ENCODE data around the gene RAB11FIP4.

Gene RAB11FIP4

GRCh38 chr17:31492880-31493655 is 101.6 kb downstream of the RAB11FIP4 start:
- DNase-seq (ENCODE audit: low read depth): no peak
- TF ChIP-seq CTCF (IDR thresholded peaks at IDR 0.05; ENCODE audit: control insufficient read depth, insufficient read depth, low read depth, low read length, missing control alignments): no peak
- H3K4me3 ChIP-seq (ENCODE audit: control insufficient read depth, low read depth, low read length): no peak overlapping the region

- DNase-seq (ENCODE audit: low read depth): no peak
- TF ChIP-seq CTCF (IDR thresholded peaks at IDR 0.05; ENCODE audit: control insufficient read depth, insufficient read depth, low read depth, low read length, missing control alignments): no peak
- no peak overlapping the region for H3K4me3 ChIP-seq (ENCODE audit: control insufficient read depth, low read depth, low read length)
Observed at GRCh38 chr17:31493656-31494155, 102.2 kb downstream of the RAB11FIP4 start.

GRCh38 chr17:31494259-31495021 is 103.0 kb downstream of the RAB11FIP4 start:
- no peak for TF ChIP-seq CTCF (IDR thresholded peaks at IDR 0.05; ENCODE audit: control insufficient read depth, insufficient read depth, low read depth, low read length, missing control alignments)
- no peak overlapping the region for H3K4me3 ChIP-seq (ENCODE audit: control insufficient read depth, low read depth, low read length)
- DNase-seq (ENCODE audit: low read depth): no peak

GRCh38 chr17:31495022-31495885 is 103.8 kb downstream of the RAB11FIP4 start:
- no peak for DNase-seq (ENCODE audit: low read depth)
- TF ChIP-seq CTCF (IDR thresholded peaks at IDR 0.05; ENCODE audit: control insufficient read depth, insufficient read depth, low read depth, low read length, missing control alignments): no peak
- no peak overlapping the region for H3K4me3 ChIP-seq (ENCODE audit: control insufficient read depth, low read depth, low read length)

GRCh38 chr17:31496097-31496496 is 104.6 kb downstream of the RAB11FIP4 start:
- no peak for TF ChIP-seq CTCF (IDR thresholded peaks at IDR 0.05; ENCODE audit: control insufficient read depth, insufficient read depth, low read depth, low read length, missing control alignments)
- DNase-seq (ENCODE audit: low read depth): no peak
- H3K4me3 ChIP-seq (ENCODE audit: control insufficient read depth, low read depth, low read length): no peak overlapping the region

GRCh38 chr17:31496601-31497000 is 105.1 kb downstream of the RAB11FIP4 start:
- TF ChIP-seq CTCF (IDR thresholded peaks at IDR 0.05; ENCODE audit: control insufficient read depth, insufficient read depth, low read depth, low read length, missing control alignments): no peak
- DNase-seq (ENCODE audit: low read depth): no peak
- no peak overlapping the region for H3K4me3 ChIP-seq (ENCODE audit: control insufficient read depth, low read depth, low read length)

All from AG09309 (cell line).